Upper lobe of left lung (tissue), 6 donors: ENCODE results near the gene NSUN2. TPM values are rescaled to one million over a fixed set of nuclear protein-coding genes. Genes with fewer than 3 reads are reported as not detected.

Experiments used
- ATAC-seq, 2 donors: fragments of 200-7000 bp; cut with Tn5 transposase; one replicate each; pipeline ENCODE4 v1.9.1; 2022; ENCODE audit warnings: mild to moderate bottlenecking in 2 of 2, moderate library complexity in 2 of 2; ENCODE audit not compliant: low FRiP score in 2 of 2
- DNase-seq, 2 donors: peaks; one replicate each; pipeline ENCODE4 v3.0.0-alpha.2; 2019 to 2020
- H3K27ac ChIP-seq, 4 donors: fragments of 200-600 bp; sonication (generic); one replicate each; pipeline ENCODE4 v1.5.1; 2016 to 2019
- H3K27me3 ChIP-seq, 4 donors: fragments of 200-600 bp; sonication (generic); one replicate each; pipeline ENCODE4 v1.5.1; 2017 to 2019
- H3K36me3 ChIP-seq, 4 donors: fragments of 200-600 bp; sonication (generic); one replicate each; pipeline ENCODE4 v1.5.1; 2016 to 2019
- H3K4me1 ChIP-seq, 4 donors: fragments of 200-600 bp; sonication (generic); one replicate each; pipeline ENCODE4 v1.5.1; 2018 to 2019
- H3K4me3 ChIP-seq, 4 donors: fragments of 200-600 bp; sonication (generic); one replicate each; pipeline ENCODE4 v1.5.1; 2017 to 2019; ENCODE audit warnings: mild to moderate bottlenecking in 2 of 4, moderate library complexity in 1 of 4
- H3K9me3 ChIP-seq, 4 donors: fragments of 200-600 bp; sonication (generic); one replicate each; pipeline ENCODE4 v1.5.1; 2018 to 2019
- EP300 ChIP-seq, 4 donors: sonication (generic); formaldehyde crosslinking; IDR thresholded peaks; one replicate each; pipeline ENCODE4 v1.5.1; 2017; ENCODE audit warnings: antibody characterized with exemption in 4 of 4, control low read depth in 2 of 4
- POLR2A ChIP-seq, 4 donors: fragments of 450-650 bp; IDR thresholded peaks; one replicate each; pipeline ENCODE4 v1.5.1; 2016 to 2017; ENCODE audit warnings: antibody characterized with exemption in 4 of 4, mild to moderate bottlenecking in 2 of 4
- POLR2AphosphoS5 ChIP-seq, 2 donors: sonication (generic); formaldehyde crosslinking; IDR thresholded peaks; one replicate each; pipeline ENCODE4 v1.5.1; 2017; ENCODE audit warnings: antibody characterized with exemption in 2 of 2
- WGBS, 2 donors: methylation state at CpG; one replicate each; pipeline ENCODE4 v1.1.5; 2017 to 2018; 5-methylcytosine and 5-hydroxymethylcytosine counted together
- total RNA-seq, 6 donors: library from RNA; depleted of rRNA in 4 of 6; stranded (reverse); fragments of >200 nt in 4 of 6; gene quantifications; one replicate each; pipeline versions ENCODE4 v1.1.0 to v1.2.1, GENCODE V29; 2016 to 2021
- TF ChIP-seq, protein P1 (sequence below), 6 experiments: fragments of 450-650 bp in 4 of 6; fragments of 200-600 bp in 2 of 6; sonication (generic) in 2 of 6; IDR thresholded peaks; one replicate each; pipeline ENCODE4 v1.5.1; 2016 to 2019; ENCODE audit warnings: antibody characterized with exemption in 6 of 6
- donor health status: DM: no; HTN: no; CAD: no; lungs with moderate emphysema.
- donor health status: DM: no; HTN: yes; CAD: no; lungs with severe emphysema.

NSUN2 gene
- total RNA-seq, 6 donors from 2014 or later = 41.9 to 92.2 (median 52.2) TPM

DNA sequence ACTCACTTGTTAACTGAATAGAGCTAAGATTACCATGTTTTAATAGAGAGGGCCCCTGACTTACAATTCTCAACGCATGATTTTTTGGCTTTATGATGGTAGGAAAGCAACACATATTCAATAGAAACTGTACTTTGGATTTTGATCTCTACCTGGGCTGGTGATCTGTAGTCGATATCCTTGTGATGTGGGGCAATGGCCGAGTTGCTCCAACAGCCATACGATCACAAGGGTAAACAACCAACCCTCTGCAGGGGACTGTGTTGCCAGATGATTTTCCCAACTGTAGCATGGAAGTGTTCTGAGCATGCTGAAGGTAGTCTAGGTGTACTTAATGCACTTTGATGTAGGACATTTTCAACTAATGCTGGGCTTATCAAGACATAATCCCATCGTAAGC lies 36.5 kb downstream of the NSUN2 start:
- ATAC-seq = no peak
- 91 to 96% methylated on average over 5 of the region's 5 CpGs for WGBS, 2 donors
- Histone ChIP-seq H3K27me3 (no peaks in the 10 kb centered on the region), H3K36me3 (peaks cover 3 to 58% (median 34%) of the 10 kb centered on the region in 4 donors), H3K27ac (no peak overlapping the region), H3K4me3 (no peak overlapping the region), H3K9me3 (no peaks in the 10 kb centered on the region), H3K4me1 (no peaks in the 10 kb centered on the region)
- no peak for DNase-seq
- TF ChIP-seq, protein P1, sequence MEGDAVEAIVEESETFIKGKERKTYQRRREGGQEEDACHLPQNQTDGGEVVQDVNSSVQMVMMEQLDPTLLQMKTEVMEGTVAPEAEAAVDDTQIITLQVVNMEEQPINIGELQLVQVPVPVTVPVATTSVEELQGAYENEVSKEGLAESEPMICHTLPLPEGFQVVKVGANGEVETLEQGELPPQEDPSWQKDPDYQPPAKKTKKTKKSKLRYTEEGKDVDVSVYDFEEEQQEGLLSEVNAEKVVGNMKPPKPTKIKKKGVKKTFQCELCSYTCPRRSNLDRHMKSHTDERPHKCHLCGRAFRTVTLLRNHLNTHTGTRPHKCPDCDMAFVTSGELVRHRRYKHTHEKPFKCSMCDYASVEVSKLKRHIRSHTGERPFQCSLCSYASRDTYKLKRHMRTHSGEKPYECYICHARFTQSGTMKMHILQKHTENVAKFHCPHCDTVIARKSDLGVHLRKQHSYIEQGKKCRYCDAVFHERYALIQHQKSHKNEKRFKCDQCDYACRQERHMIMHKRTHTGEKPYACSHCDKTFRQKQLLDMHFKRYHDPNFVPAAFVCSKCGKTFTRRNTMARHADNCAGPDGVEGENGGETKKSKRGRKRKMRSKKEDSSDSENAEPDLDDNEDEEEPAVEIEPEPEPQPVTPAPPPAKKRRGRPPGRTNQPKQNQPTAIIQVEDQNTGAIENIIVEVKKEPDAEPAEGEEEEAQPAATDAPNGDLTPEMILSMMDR (IDR thresholded peaks at IDR 0.05) = no peak
- TF ChIP-seq EP300 (IDR thresholded peaks at IDR 0.05) (no peak), POLR2AphosphoS5 (IDR thresholded peaks at IDR 0.05) (no peak), POLR2A (IDR thresholded peaks at IDR 0.05) (no peak)

GRCh38 chr5:6595405-6595804 lies 37.4 kb downstream of the NSUN2 start:
- H3K36me3 ChIP-seq = peaks cover 3 to 48% (median 25%) of the 10 kb centered on the region in 4 donors
- ATAC-seq = no peak
- 80 to 81% methylated on average over 2 to 3 of the region's 3 CpGs for WGBS, 2 donors

DNA sequence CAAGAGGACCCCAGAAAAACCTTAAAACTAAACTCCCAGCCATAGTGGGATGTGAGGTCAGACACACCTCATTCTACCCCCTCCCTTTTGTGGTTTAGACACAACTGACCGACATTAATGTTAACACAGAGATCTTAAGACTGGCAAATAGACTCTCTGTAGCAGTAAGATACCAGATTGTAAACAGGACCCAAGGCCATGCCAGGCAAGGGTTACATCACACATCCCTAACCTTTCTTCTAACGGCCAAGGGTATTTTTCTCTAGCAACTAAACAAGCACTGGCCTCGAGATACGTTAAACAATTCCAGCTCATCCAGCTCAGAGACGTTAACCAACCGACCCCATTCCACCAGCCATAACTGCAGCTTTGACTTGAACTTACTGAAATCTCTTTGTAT lies 38.8 kb downstream of the NSUN2 start:
- Histone ChIP-seq H3K27me3 (no peaks in the 10 kb centered on the region), H3K9me3 (no peaks in the 10 kb centered on the region), H3K4me1 (no peaks in the 10 kb centered on the region), H3K36me3 (peaks cover 3 to 34% (median 13%) of the 10 kb centered on the region in 4 donors), H3K27ac (no peak overlapping the region), H3K4me3 (no peak overlapping the region)
- no peak for DNase-seq
- no peak for TF ChIP-seq EP300 (IDR thresholded peaks at IDR 0.05)
- TF ChIP-seq POLR2AphosphoS5 (IDR thresholded peaks at IDR 0.05) = no peak
- no peak for TF ChIP-seq POLR2A (IDR thresholded peaks at IDR 0.05)
- TF ChIP-seq, protein P1 (IDR thresholded peaks at IDR 0.05) = no peak
- 82 to 84% methylated on average over 6 of the region's 6 CpGs for whole genome bisulfite sequencing, 2 donors
- ATAC-seq = no peak

More at GRCh38 chr5:6595405-6595804, 37.4 kb downstream of the NSUN2 start:
- no peak for DNase-seq
- Histone ChIP-seq H3K9me3 (no peaks in the 10 kb centered on the region), H3K4me3 (no peak overlapping the region), H3K4me1 (no peaks in the 10 kb centered on the region), H3K27ac (no peak overlapping the region), H3K27me3 (no peaks in the 10 kb centered on the region)
- TF ChIP-seq POLR2A (IDR thresholded peaks at IDR 0.05) = no peak
- TF ChIP-seq, protein P1 (IDR thresholded peaks at IDR 0.05) = no peak
- TF ChIP-seq EP300 (IDR thresholded peaks at IDR 0.05) = no peak
- no peak for TF ChIP-seq POLR2AphosphoS5 (IDR thresholded peaks at IDR 0.05)

DNA sequence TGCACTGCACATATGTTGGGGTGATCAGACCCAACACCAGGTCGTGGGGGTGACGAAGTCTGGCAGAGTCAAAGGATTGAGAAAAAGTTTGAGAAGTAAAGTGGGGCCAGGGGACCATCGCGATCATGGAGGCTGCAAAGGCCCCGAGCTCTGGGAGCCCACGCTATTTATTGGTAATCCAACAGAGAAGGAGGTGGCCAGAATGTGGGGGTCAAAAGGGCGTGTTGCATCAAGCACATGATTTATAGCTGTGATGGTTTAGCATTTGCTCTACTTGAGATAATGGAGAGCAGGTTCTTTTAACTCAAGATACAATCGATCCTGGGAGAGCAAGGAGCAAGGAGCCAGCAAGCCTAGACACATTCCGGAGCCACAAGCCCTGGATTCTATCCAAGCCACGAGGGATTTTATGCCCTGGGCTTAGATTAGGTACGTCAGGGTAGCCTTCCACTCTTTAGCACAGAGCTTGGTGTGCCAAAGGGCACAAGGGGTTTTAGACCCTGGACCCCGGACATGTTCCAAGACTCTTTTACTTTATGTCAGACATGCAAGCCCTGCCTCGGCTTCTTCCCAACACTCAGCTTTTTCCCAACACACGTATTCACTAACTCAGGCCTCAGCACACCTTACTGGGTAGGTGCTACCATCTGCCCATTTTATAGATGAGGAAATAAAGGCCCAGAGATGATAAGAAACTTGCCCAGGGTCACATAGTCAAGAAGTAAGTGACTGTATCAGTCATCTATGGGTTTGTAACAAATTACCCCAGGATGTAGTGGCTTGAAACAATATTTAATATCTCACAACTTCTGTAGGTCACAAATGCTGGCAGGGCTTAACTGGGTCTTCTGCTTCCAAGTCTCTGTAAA lies 39.5 kb downstream of the NSUN2 start:
- H3K27ac ChIP-seq = no peak overlapping the region
- 84 to 86% methylated on average over 13 of the region's 14 CpGs for WGBS, 2 donors
- no peak for TF ChIP-seq POLR2A (IDR thresholded peaks at IDR 0.05)
- no peak for TF ChIP-seq POLR2AphosphoS5 (IDR thresholded peaks at IDR 0.05)
- TF ChIP-seq, protein P1 (IDR thresholded peaks at IDR 0.05) = no peak
- no peak for TF ChIP-seq EP300 (IDR thresholded peaks at IDR 0.05)

More for the DNA sequence above, 39.5 kb downstream of the NSUN2 start:
- Histone ChIP-seq H3K4me3 (no peak overlapping the region), H3K36me3 (peaks cover 3 to 28% (median 8%) of the 10 kb centered on the region in 4 donors), H3K27me3 (no peaks in the 10 kb centered on the region), H3K4me1 (no peaks in the 10 kb centered on the region), H3K9me3 (no peaks in the 10 kb centered on the region)
- DNase-seq (no peak), ATAC-seq (no peak)
